Calu3 (cell line): ENCODE data around the gene TMEM92. TPM values are rescaled to one million over a fixed set of nuclear protein-coding genes. Genes with fewer than 3 reads are reported as not detected.

Experiments
- BruUV-seq: library from RNA; stranded (reverse); fragments of 400-500 nt; replicated peaks from 2 replicates; lab custom pipeline; 2021; lab: Mats Ljungman, UMichigan
- CTCF ChIA-PET: fragments of 300-600 bp; sonication (Branson Sonifier 250); formaldehyde crosslinking; loops from one replicate; lab custom pipeline; 2022; ENCODE audit warnings: antibody characterized with exemption; lab: Charles Lee
- DNase-seq: peaks from one replicate; pipeline ENCODE4 v3.0.0; 2022
- H3K27ac Mint-ChIP-seq: one replicate; pipeline ENCODE4 v1.8.0; 2022; ENCODE audit warnings: mixed read lengths; ENCODE audit not compliant: unreplicated experiment
- H3K27me3 Mint-ChIP-seq: one replicate; pipeline ENCODE4 v1.8.0; 2022; ENCODE audit warnings: mixed read lengths; ENCODE audit not compliant: unreplicated experiment
- H3K36me3 Mint-ChIP-seq: one replicate; pipeline ENCODE4 v1.8.0; 2022; ENCODE audit warnings: mild to moderate bottlenecking, moderate library complexity, mixed read lengths; ENCODE audit not compliant: insufficient read depth, unreplicated experiment
- H3K4me1 Mint-ChIP-seq: one replicate; pipeline ENCODE4 v1.8.0; 2022; ENCODE audit warnings: mild to moderate bottlenecking, low read depth, mixed read lengths; ENCODE audit not compliant: unreplicated experiment
- H3K4me3 Mint-ChIP-seq: one replicate; pipeline ENCODE4 v1.8.0; 2022; ENCODE audit warnings: mild to moderate bottlenecking, low read depth, moderate library complexity, mixed read lengths; ENCODE audit not compliant: unreplicated experiment
- H3K9me3 Mint-ChIP-seq: one replicate; pipeline ENCODE4 v1.8.0; 2022; ENCODE audit warnings: low read depth, mixed read lengths; ENCODE audit not compliant: unreplicated experiment
- CTCF ChIP-seq: fragments of 200-600 bp; IDR thresholded peaks from one replicate; pipeline ENCODE4 v1.8.0; 2022; ENCODE audit warnings: antibody characterized with exemption; ENCODE audit not compliant: unreplicated experiment
- intact Hi-C: fragments of 100-400 bp; cut with micrococcal nuclease; formaldehyde crosslinking; loops from one replicate; pipeline ENCODE4 v1.10.0; 2022; ENCODE audit not compliant: unreplicated experiment
- total RNA-seq: library from RNA; stranded (reverse); gene quantifications from 2 replicates; pipeline ENCODE4 v1.2.3, GENCODE V29; 2022

Gene TMEM92
- total RNA-seq, 1 experiment from 2014 or later: 4.8 TPM

GRCh38 chr17:50307654-50308053, 33.4 kb downstream of the TMEM92 start:
- Mint-ChIP-seq H3K4me3 (no peak overlapping the region), H3K9me3 (no peaks in the 10 kb centered on the region), H3K27ac (no peak overlapping the region), H3K4me1 (no peaks in the 10 kb centered on the region), H3K36me3 (no peaks in the 10 kb centered on the region), H3K27me3 (peaks cover 66% of the 10 kb centered on the region)
- CTCF ChIA-PET: interaction anchor here (0.6 kb wide), 1 partner anchor 186 kb away, joined by 3 read pairs; no protein-coding TSS in a partner anchor
- no peak for DNase-seq
- TF ChIP-seq CTCF: no peak
- no TSS peak for BruUV-seq
- intact Hi-C loops: no loop called here

GRCh38 chr17:50308666-50309065, 34.4 kb downstream of the TMEM92 start:
- H3K4me3 Mint-ChIP-seq: no peak overlapping the region
- peaks cover 70% of the 10 kb centered on the region for H3K27me3 Mint-ChIP-seq
- no peaks in the 10 kb centered on the region for H3K36me3 Mint-ChIP-seq
- BruUV-seq: no TSS peak
- no peaks in the 10 kb centered on the region for H3K9me3 Mint-ChIP-seq
- H3K4me1 Mint-ChIP-seq: no peaks in the 10 kb centered on the region
- DNase-seq: no peak
- no peak for TF ChIP-seq CTCF
- CTCF ChIA-PET: interaction anchor here (1.1 to 1.2 kb wide), 2 partner anchors 10 to 103 kb away, joined by 3 read pairs; no protein-coding TSS in a partner anchor
- intact Hi-C loops: no loop called here
- H3K27ac Mint-ChIP-seq: no peak overlapping the region

- Mint-ChIP-seq H3K27me3 (peaks cover 68% of the 10 kb centered on the region), H3K27ac (no peak overlapping the region), H3K9me3 (no peaks in the 10 kb centered on the region), H3K36me3 (no peaks in the 10 kb centered on the region), H3K4me3 (no peak overlapping the region), H3K4me1 (no peaks in the 10 kb centered on the region)
- no peak for TF ChIP-seq CTCF
- BruUV-seq: no TSS peak
- CTCF ChIA-PET: interaction anchor here (0.6 to 1.0 kb wide), 2 partner anchors 21 to 793 kb away, joined by 4 to 8 read pairs; no protein-coding TSS in a partner anchor
- intact Hi-C loops: no loop called here
- DNase-seq: no peak
Measured at GRCh38 chr17:50310455-50311111, 36.3 kb downstream of the TMEM92 start.

- BruUV-seq: no TSS peak
- CTCF ChIA-PET: interaction anchor here (0.6 kb wide), 1 partner anchor 792 kb away, joined by 4 read pairs; no protein-coding TSS in a partner anchor
- H3K27ac Mint-ChIP-seq: no peak overlapping the region
- TF ChIP-seq CTCF: no peak
- H3K9me3 Mint-ChIP-seq: no peaks in the 10 kb centered on the region
- H3K4me1 Mint-ChIP-seq: no peaks in the 10 kb centered on the region
- H3K36me3 Mint-ChIP-seq: no peaks in the 10 kb centered on the region
- DNase-seq: no peak
- H3K27me3 Mint-ChIP-seq: peaks cover 63% of the 10 kb centered on the region
- no peak overlapping the region for H3K4me3 Mint-ChIP-seq
- intact Hi-C loops: no loop called here
Measured at GRCh38 chr17:50311112-50311460, 36.8 kb downstream of the TMEM92 start.
